ENCODE data around the gene SNX9. TPM values are rescaled to one million over a fixed set of nuclear protein-coding genes. Genes with fewer than 3 reads are reported as not detected.

SNX9 gene
- total and polyA plus RNA-seq, 2 of the 8 experiments (the other 6 are each of a cell fraction or from before 2014, with no cell fraction given): 11.8 to 23.2 TPM

DNA sequence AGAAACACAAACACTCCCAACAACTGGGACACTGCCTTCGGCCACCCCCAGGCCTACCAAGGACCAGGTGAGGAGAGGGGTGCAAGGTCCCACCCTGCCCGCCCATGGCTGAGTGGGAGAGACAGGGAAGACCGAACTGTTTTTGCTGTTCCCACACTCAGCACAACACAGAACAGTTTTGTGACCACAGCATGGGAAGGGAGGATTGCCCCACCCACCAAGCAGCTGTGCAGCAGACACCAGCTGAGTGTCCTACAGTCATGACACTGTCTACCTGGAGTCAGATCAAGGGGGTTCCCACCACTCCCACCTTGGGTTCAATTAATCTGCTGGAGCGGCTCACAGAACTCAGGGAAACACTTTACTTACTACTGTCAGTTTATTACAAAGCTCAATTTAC lies 73.9 kb downstream of the SNX9 start:
- no peak for DNase-seq (ENCODE audit: low read depth in 1 of 2, low spot score in 2 of 2)
- H3K23me2 ChIP-seq (ENCODE audit: low read depth, low read length): no peaks in the 10 kb centered on the region
- CTCF ChIA-PET (ENCODE audit: partially characterized antibody): interaction anchor here (0.7 to 2.8 kb wide), 8 partner anchors 10 to 140 kb away, joined by 3 to 9 read pairs (median 5); no protein-coding TSS in a partner anchor
- H3K56ac ChIP-seq (replicated peaks; ENCODE audit: insufficient read length, low read depth, low read length): no peak overlapping the region
- H2BK120ac ChIP-seq (replicated peaks; ENCODE audit: low read depth, low read length): no peak overlapping the region
- no peak overlapping the region for H3K4me3 ChIP-seq (ENCODE audit: extremely low read depth in 1 of 4, insufficient read depth in 2 of 4, low read depth in 3 of 4, low read length in 4 of 4)
- H3K23ac ChIP-seq (ENCODE audit: insufficient read length): no peak overlapping the region
- no peak for FAIRE-seq
- H3K9me3 ChIP-seq (ENCODE audit: insufficient read depth in 2 of 2, low read depth in 1 of 2, low read length in 1 of 2): no peaks in the 10 kb centered on the region
- H2AFZ ChIP-seq (ENCODE audit: low read length): no peak overlapping the region
- H3K27me3 ChIP-seq (replicated peaks in 1 of 4; ENCODE audit: control insufficient read depth in 3 of 4, extremely low read depth in 1 of 4, insufficient read depth in 3 of 4, low read length in 3 of 4): no peaks in the 10 kb centered on the region
- no peak overlapping the region for H4K91ac ChIP-seq (replicated peaks; ENCODE audit: insufficient read length, low read length)
- peaks cover 0 to 2% of the 10 kb centered on the region in 2 experiments for H4K20me1 ChIP-seq (replicated peaks in 1 of 2; ENCODE audit: control insufficient read depth in 1 of 2, insufficient read depth in 2 of 2, low read length in 2 of 2)
- no peak overlapping the region for H3K4ac ChIP-seq (replicated peaks; ENCODE audit: insufficient read length, low read depth, low read length)
- H3K4me1 ChIP-seq (replicated peaks in 1 of 4; ENCODE audit: control insufficient read depth in 3 of 4, insufficient read depth in 4 of 4, low read length in 3 of 4): no peaks in the 10 kb centered on the region; a peak in 3 of 7 replicates
- H4K5ac ChIP-seq (ENCODE audit: insufficient read length, low read depth, low read length): no peak overlapping the region
- no peak overlapping the region for H2BK12ac ChIP-seq (ENCODE audit: low read depth, low read length)
- H2BK5ac ChIP-seq (ENCODE audit: low read depth, low read length): no peak overlapping the region; the same call in 1 of the 2 replicates
- H3K36me3 ChIP-seq (ENCODE audit: control insufficient read depth in 2 of 4, insufficient read depth in 4 of 4, low read length in 3 of 4): peaks cover 0 to 11% (median 3%) of the 10 kb centered on the region in 4 experiments; a peak in 4 of 8 replicates
- no peak overlapping the region for H2AK5ac ChIP-seq (ENCODE audit: low read depth, low read length)
- no peak overlapping the region for H2BK20ac ChIP-seq (ENCODE audit: low read length)
- no peaks in the 10 kb centered on the region for H3K79me2 ChIP-seq (ENCODE audit: control insufficient read depth in 1 of 2, insufficient read depth in 2 of 2, low read length in 2 of 2)
- H2BK15ac ChIP-seq (ENCODE audit: low read length): no peak overlapping the region
- 81% methylated on average over 4 of the region's 4 CpGs; no CpG with 5 or more reads in 1 of the 2 experiments for WGBS, 2 experiments (ENCODE audit: extremely low coverage in 1 of 2, insufficient coverage in 1 of 2, insufficient read length in 1 of 2, insufficient replicate concordance in 2 of 2, low coverage in 1 of 2, low lambda C conversion rate in 2 of 2, missing lambda C conversion rate in 1 of 2)
- TF ChIP-seq CBX8 (IDR thresholded peaks at IDR 0.05; ENCODE audit: borderline replicate concordance, low read depth, low read length) (no peak), SP4 (IDR thresholded peaks at IDR 0.05; ENCODE audit: low read length) (no peak), TAF7 (optimal IDR thresholded peaks at IDR 0.05; ENCODE audit: borderline replicate concordance, low read depth, low read length) (no peak), TEAD4 (IDR thresholded peaks at IDR 0.05; ENCODE audit: low read depth, low read length) (no peak), PHF8 (conservative IDR thresholded peaks at IDR 0.05; ENCODE audit: low read depth, low read length) (no peak), HDAC2 (IDR thresholded peaks at IDR 0.05; ENCODE audit: borderline replicate concordance in 1 of 2, low read depth in 2 of 2, low read length in 2 of 2) (no peak), SP2 (IDR thresholded peaks at IDR 0.05; ENCODE audit: low read length) (no peak), SIRT6 (IDR thresholded peaks at IDR 0.05; ENCODE audit: low read length) (no peak), RFX5 (IDR thresholded peaks at IDR 0.05; ENCODE audit: borderline replicate concordance, low read depth, low read length) (no peak), RXRA (IDR thresholded peaks at IDR 0.05; ENCODE audit: insufficient read depth, low read depth, low read length) (no peak), ZNF274 (IDR thresholded peaks at IDR 0.05; ENCODE audit: borderline replicate concordance, extremely low read depth, low read length) (no peak)
- no peak overlapping the region for H3K18ac ChIP-seq (ENCODE audit: extremely low read depth, low read length)
- no peak overlapping the region for H4K8ac ChIP-seq (ENCODE audit: extremely low read depth, insufficient read depth, low read length)
- no peak overlapping the region for H3K27ac ChIP-seq (ENCODE audit: low read depth, low read length)
- POLR2A ChIA-PET (ENCODE audit: partially characterized antibody): interaction anchor here (1.6 kb wide), 1 partner anchor 11 kb away, joined by 4 read pairs; no protein-coding TSS in a partner anchor
- no peaks in the 10 kb centered on the region for H3K79me1 ChIP-seq (ENCODE audit: low read depth, low read length)
- H3K9ac ChIP-seq (replicated peaks in 1 of 4; ENCODE audit: extremely low read depth in 1 of 4, low read depth in 3 of 4, low read length in 3 of 4): no peak overlapping the region
- H3K4me2 ChIP-seq (ENCODE audit: insufficient read depth in 1 of 2, low read depth in 2 of 2, low read length in 2 of 2): no peak overlapping the region
- H3K14ac ChIP-seq (ENCODE audit: insufficient read length): no peak overlapping the region

Data from H1 (cell line).